Lower leg skin (tissue), 3 donors: ENCODE measurements around the gene ERVK3-1.

Experiments
- CTCF ChIP-seq, 3 donors: fragments of 450-650 bp; IDR thresholded peaks; one replicate each; pipeline ENCODE4 v1.5.1; 2016; ENCODE audit warnings: antibody characterized with exemption in 3 of 3, mild to moderate bottlenecking in 3 of 3, moderate library complexity in 2 of 3
- POLR2A ChIP-seq, 2 donors: fragments of 450-650 bp; IDR thresholded peaks; one replicate each; pipeline ENCODE4 v1.6.1; 2016 to 2017; ENCODE audit warnings: antibody characterized with exemption in 2 of 2, mild to moderate bottlenecking in 1 of 2, moderate library complexity in 1 of 2

- TF ChIP-seq CTCF (IDR thresholded peaks at IDR 0.05) (no peak), POLR2A (IDR thresholded peaks at IDR 0.05) (no peak)
These were observed 52.4 kb downstream of the ERVK3-1 start for GRCh38 chr19:58357481-58358145.
